Fibroblast of pulmonary artery (primary cell): Measurements from ENCODE around the gene TNIK.

ENCODE experiments used
- DNase-seq: peaks from one replicate; pipeline ENCODE4 v3.0.0-alpha.2; 2010; ENCODE audit warnings: low read depth
- H3K4me3 ChIP-seq: replicated peaks from 2 replicates; pipeline ENCODE4 v1.5.1; 2011; ENCODE audit warnings: low read depth, mild to moderate bottlenecking, control low read depth, low read length, moderate library complexity
- TF ChIP-seq, protein P1 (sequence below): IDR thresholded peaks from 2 replicates; pipeline ENCODE4 v1.5.1; 2011; ENCODE audit warnings: mild to moderate bottlenecking, control low read depth, low read length, inconsistent platforms; ENCODE audit errors: missing control alignments

TNIK gene

GRCh38 chr3:171044835-171045793, 415.1 kb downstream of the TNIK start:
- no peak overlapping the region for H3K4me3 ChIP-seq
- TF ChIP-seq, protein P1, sequence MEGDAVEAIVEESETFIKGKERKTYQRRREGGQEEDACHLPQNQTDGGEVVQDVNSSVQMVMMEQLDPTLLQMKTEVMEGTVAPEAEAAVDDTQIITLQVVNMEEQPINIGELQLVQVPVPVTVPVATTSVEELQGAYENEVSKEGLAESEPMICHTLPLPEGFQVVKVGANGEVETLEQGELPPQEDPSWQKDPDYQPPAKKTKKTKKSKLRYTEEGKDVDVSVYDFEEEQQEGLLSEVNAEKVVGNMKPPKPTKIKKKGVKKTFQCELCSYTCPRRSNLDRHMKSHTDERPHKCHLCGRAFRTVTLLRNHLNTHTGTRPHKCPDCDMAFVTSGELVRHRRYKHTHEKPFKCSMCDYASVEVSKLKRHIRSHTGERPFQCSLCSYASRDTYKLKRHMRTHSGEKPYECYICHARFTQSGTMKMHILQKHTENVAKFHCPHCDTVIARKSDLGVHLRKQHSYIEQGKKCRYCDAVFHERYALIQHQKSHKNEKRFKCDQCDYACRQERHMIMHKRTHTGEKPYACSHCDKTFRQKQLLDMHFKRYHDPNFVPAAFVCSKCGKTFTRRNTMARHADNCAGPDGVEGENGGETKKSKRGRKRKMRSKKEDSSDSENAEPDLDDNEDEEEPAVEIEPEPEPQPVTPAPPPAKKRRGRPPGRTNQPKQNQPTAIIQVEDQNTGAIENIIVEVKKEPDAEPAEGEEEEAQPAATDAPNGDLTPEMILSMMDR: no peak
- DNase-seq: peak; percentile 91

GRCh38 chr3:171044384-171044783, 415.8 kb downstream of the TNIK start:
- no peak overlapping the region for H3K4me3 ChIP-seq
- DNase-seq: no peak
- TF ChIP-seq, protein P1: no peak

DNA sequence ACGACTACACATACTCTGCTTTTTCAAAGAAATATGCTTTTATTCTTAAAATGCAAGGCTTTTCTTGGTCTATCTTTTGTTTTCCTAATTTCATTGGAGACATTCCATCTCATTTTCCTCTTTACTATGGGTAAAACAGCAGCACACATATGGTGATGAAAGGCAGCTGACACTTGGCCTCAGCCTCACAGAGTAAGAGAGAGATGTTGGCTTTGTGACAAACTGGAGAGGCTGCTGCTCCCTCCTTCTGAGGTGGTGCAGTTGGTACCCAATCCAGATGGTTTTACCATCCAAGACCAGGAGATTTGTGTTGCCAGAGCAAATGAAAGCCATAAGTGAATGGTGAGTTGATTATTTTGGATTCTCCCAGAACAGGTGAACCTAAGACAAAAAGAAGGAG, 420.5 kb downstream of the TNIK start:
- TF ChIP-seq, protein P1: no peak
- no peak for DNase-seq
- no peak overlapping the region for H3K4me3 ChIP-seq

DNA sequence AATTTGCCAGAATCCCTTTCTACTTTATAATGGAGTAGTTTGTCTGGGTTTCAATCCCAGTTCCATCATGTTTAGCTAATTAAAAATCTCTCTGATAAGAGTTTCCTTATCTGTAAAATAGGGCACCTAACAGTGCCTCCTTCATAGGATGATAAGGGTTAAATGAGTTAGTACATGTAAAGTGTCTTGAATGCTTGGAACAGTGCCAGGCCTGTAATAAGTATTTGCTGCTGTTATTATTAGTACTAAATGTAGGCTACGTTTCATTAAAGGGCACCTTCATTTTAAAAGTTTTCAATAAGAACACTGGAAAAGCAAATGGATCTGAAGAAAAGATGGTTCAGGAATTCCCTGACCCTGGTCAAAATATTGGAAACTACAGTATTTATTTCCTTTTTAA, 421.9 kb downstream of the TNIK start:
- peak; percentile 30 for DNase-seq
- TF ChIP-seq, protein P1: no peak
- H3K4me3 ChIP-seq: no peak overlapping the region

DNA sequence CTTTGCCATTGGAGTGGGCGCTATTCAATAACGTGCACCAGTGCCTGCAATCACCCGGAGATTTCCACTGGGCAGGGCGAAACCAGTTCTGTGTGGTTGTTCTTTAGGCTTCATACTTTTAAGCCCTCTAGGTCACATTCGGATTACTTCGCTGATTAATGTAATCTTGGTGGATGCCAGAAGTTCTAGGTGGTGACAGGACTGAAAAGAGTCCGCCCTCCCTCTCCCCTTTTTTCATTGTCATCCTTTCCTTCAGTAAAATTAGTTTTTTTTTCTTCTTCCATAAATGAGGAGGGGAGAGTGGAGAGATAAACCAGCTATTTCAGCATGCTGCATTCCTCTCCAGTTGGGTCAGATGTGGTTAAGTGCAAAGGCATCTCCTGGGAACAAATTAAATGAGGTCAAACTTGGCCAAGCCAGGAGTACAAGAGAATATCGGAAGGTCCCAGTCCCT, 431.4 kb downstream of the TNIK start:
- DNase-seq: peak; percentile 90
- TF ChIP-seq, protein P1: no peak
- H3K4me3 ChIP-seq: peak overlapping the region; percentile 41

DNA sequence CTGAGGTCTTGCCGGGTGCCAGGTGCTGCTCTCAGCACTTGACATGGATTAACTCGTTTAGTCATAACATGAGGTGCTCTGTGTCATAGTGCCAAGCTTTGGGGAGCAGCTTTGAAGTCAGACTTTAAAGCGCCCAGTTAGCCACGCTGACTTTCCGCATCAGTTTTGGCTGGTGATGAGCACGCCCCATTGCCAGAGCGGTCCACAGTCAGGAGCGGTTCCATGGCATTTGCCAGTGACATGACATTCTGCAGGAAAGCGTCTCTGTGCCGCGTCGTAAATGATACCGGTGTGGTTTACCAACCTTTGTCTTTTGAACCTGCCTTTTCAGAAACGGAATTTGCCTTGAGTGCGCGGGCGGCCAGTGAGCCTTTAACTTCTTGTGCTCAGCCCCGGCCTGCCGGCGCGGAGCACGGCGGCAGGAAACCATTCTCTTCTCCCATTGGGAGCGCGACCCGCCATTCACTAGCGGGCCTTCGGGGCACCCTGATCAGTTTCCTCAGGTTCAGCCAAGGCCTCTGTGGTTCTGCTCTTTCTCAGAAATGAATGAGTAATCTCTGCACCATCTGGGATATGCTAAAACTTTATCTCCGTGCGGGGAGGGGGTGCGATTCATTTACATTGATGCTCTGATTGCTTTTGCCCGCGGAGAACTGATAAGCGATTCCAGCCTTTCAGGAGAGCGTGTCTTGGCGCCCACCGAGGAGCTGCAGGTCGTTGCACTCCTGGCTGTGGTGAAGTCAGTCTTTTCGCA, 432.0 kb downstream of the TNIK start:
- peak; percentile 77 for DNase-seq
- TF ChIP-seq, protein P1: no peak
- peak overlapping the region; percentile 41 for H3K4me3 ChIP-seq
